ENCODE results near the gene PNMA6F.

- TF ChIP-seq, protein P1, sequence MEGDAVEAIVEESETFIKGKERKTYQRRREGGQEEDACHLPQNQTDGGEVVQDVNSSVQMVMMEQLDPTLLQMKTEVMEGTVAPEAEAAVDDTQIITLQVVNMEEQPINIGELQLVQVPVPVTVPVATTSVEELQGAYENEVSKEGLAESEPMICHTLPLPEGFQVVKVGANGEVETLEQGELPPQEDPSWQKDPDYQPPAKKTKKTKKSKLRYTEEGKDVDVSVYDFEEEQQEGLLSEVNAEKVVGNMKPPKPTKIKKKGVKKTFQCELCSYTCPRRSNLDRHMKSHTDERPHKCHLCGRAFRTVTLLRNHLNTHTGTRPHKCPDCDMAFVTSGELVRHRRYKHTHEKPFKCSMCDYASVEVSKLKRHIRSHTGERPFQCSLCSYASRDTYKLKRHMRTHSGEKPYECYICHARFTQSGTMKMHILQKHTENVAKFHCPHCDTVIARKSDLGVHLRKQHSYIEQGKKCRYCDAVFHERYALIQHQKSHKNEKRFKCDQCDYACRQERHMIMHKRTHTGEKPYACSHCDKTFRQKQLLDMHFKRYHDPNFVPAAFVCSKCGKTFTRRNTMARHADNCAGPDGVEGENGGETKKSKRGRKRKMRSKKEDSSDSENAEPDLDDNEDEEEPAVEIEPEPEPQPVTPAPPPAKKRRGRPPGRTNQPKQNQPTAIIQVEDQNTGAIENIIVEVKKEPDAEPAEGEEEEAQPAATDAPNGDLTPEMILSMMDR (conservative IDR thresholded peaks at IDR 0.05 in 1 of 2, IDR thresholded peaks at IDR 0.05 in 1 of 2; ENCODE audit: extremely low read depth in 1 of 2, insufficient read depth in 1 of 2, low read depth in 1 of 2, low read length in 2 of 2): no peak
- TF ChIP-seq EZH2 (IDR thresholded peaks at IDR 0.05; ENCODE audit: borderline replicate concordance, low read length): no peak
Measured at GRCh38 chrX:153343674-153344073, 22.1 kb upstream of the PNMA6F start.

Data from mammary epithelial cell (primary cell).